GM19467 (cell line): ENCODE measurements around the gene TRIO.
A peak's percentile ranks its signal among the peaks of the same experiment; 100 is the strongest.

Experiments used
- ATAC-seq: cut with Tn5 transposase; IDR thresholded peaks from one replicate; pipeline ENCODE4 v1.9.1; 2021; ENCODE audit warnings: mild to moderate bottlenecking, moderate library complexity; ENCODE audit not compliant: unreplicated experiment

The TRIO gene

DNA sequence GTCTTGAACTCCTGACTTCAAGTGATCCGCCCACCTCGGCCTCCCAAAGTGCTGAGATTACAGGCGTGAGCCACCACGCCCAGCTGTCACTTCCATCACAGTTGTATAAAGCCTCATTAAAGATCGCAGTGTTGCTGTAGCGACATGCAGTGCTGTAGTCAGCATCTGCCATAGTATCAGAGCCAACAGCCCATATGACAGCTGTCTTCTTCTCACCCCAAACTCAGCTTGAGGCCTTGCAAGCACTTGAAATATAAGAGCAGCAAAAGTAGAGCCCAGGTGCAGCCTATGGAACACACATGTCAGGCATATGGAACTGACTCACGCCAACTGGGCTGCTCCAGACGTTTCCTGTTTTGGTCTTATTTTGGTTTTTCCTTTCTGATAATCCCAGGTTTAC lies 167.8 kb downstream of the TRIO start:
- ATAC-seq: no peak

DNA sequence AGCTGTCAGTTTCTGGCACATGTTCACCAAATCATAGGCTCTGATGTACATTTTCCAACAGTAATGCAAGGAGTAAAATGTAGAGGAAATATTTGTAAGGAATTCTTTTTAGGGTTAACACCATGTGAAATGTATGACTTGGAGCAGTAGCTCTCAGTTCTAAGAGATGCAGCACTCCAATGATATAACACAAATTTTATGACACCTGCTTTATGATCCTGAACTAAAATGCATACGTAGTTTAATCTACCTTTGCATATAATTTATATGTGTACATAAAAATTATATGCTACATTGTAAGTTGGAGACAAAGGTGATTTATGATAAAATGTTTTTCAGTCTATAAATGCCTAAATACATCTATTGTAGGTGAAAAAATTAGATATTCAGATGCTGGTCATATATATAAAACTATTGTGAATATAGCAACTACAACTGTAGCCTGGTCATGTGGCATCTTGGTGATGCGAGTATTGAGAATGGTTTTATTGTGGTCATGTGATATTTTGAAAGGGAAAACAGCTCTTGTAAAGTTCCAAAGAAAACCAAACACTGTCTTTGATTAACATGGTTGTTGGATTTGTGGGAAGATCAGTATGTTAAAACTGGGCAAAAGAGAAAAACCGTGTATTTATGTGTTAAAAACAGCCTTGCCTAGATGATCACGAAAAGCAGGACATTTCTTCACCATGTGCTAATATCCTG lies 171.0 kb downstream of the TRIO start:
- no peak for ATAC-seq

DNA sequence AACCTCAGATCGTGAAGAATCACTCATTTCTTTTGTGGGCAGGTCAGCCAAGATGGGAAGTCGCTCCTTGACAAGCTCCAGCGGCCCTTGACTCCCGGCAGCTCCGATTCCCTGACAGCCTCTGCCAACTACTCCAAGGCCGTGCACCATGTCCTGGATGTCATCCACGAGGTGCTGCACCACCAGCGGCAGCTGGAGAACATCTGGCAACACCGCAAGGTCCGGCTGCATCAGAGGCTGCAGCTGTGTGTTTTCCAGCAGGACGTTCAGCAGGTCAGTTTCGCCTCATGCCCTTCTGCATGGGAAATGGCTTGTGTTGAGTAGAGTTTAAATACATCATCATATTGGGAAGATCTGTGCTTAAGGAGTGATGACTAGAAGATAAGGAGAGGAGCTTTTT lies 173.3 kb downstream of the TRIO start:
- ATAC-seq: no peak

DNA sequence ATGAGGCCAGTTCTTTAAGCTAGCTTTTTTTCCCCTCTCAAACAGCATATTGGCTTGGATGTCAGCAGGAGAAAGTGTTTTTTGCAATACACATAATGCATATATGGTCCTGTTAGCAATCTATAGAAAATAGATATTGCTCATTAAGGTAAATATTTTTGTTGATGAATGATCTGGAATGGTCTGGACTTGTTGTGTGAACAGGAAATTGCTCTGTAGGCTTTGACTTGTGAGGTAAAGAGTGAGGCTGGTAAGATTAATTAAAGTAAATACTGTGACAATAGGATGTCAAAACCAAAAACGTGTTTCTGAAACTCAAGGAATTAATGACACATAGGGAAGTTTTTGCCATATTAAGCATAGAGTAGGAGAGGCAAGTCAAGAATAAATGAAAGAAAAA lies 176.0 kb downstream of the TRIO start:
- no peak for ATAC-seq

DNA sequence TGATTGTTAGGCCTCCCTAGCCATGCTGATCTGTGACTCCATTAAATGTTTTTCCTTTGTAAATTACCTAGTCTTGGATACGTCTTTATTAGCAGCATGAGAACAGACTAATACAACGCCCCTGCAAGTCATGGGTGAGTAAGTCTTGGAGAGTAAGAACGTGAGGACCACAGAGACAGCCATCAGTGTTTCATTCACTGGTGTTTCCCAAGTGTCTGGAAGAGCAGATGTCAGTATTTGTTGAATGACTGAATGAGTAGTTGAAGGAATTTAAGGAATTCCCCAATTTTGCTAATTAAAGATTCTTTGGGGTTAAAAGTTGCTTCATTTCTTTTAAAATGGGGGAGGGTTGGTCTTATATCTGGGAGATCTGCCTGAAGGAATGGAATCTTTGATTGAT lies 178.8 kb downstream of the TRIO start:
- no peak for ATAC-seq

DNA sequence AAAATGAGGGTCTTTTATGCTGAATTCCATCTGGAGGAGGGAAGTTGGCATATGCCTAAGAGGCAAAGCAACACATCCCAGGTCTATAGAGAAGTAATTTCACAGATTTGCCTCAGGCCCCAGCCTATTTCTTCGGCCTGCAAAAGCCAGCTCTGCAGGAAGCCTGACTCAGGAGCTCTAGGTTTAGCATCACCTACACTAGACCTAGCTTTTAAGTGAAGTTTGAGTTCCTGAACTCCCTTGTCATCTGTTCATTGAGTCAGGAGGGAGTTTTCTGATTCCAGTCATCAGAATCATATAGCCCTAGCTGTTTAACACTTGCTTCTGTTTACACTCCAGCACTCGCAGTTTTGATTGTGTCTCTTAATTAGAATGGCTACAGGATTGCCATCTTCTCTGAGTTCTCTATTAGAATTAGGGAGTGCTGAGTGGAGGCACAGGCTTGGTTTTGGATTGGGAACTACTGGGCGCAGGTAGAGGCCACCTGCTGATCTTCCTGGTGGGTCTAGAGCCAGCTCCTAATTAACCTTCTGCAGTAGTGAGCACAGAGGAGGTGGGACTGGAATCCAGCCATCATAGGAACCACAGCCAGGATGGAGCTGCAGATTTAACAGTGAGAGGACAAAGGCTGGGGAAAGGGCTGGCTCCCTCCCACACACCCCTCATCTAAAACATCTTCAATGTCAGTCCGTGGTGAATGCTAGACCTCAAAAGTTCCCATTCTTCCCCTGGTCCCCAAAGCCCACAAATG lies 179.5 kb downstream of the TRIO start:
- no peak for ATAC-seq

DNA sequence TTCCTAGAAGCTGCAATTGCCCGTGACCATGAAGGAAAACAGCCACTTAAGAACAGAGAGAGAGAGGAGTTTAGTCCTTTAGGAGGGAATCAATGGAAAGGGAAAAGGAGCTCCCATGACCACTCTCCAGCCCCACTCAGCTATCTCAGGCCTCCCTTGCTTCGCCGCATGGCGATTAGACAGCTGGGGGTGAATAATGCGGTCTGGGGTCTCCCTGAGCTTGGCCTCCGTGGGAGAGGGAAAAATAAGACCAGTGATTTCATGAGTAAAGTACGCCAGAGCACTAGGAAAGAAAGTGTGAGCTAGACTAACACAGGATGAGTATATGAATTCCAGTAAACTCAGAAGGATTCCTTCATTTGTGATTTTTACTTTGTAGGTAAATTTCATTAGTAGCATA lies 180.3 kb downstream of the TRIO start:
- ATAC-seq: no peak

DNA sequence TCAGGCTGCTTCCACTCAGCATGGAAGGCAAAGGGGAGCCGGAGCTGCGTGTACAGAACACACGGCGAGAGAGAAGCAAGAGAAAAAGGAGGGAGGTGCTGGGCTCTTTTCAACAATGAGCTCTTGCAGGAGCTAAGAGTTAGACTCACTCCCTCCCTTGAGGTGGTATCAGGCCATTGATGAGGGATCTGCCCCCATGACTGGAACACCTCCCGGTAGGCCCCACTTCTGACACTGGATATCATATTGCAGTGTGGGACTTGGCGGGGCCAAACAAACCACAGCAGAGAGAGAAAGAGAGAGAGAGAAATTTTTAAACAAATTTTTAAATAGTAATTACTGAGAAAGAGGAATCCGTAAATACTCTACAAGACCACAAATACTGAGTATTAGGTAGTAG lies 182.2 kb downstream of the TRIO start:
- no peak for ATAC-seq

DNA sequence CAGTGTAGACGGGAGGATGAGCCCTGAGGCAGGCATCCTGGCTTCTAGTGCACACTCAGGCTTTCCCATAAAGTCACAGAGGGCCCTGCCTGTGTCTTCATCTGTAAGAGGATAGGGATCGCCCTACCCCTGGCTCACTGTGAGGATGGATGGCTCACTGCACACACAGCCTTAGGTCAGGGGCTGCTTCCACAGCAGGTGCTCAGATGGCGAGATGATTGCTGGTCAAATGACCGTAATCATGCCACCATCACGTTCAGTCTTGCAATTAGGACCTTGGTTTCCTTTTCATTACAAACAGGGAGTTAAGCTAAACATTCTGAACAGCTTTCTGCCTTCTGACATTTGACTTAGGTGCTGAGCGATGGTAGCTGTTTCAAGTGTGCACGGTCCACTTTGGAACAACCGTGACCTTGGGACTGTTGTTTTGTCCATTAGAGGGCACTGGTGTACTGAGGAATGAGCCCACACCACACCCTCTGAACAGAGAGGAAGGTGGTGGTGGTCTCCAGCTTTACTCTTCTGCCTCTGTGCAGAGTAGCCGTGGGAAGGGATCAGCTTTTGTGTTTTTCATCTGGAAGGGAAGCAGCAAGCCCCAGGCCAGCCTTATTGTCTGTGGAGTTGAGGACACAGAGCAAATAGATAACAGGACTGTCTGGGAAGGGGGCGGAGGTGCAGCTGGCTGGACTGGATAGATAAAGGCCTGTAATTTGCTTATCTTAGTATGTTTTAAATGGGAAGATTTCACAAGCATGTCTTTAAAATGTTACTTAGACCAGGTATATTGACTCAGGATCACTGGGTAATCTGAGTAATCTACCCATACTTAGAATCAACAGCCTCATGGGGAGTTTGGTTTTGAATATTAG lies 183.1 kb downstream of the TRIO start:
- no peak for ATAC-seq

DNA sequence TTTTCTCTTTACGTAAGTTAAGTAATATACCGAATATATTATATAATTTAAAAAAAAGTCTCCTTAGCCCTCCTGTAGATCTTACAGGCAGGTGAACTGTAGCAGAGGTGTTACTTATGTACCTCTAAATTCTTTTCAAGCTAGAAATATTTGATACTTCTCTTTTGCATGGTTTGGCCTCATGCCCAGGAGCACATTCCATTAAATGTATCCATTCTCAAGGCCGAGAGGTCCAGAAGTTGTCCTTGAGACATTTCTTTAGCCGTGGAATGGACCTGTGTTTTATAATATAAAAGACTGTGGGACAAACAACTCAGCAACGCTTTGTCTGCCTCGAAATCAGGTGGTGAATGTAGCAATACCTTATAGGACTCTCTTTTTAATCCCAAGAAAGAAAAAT lies 184.5 kb downstream of the TRIO start:
- ATAC-seq: no peak

DNA sequence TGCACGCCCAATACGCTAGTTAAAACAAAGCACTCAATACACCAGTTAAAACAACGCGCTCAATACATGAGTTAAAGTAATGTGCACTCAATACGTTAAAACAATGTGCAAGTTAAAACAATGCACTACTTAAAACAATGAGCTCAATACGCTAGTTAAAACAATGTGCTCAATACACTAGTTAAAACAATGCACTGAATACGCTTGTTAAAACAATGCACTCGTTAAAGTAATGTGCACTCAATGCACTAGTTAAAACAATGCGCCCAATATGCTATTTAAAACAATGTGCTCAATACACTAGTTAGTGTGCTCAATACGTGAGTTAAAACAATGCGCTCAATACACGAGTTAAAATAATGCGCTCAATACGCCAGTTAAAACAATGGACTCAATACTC lies 185.0 kb downstream of the TRIO start:
- no peak for ATAC-seq

DNA sequence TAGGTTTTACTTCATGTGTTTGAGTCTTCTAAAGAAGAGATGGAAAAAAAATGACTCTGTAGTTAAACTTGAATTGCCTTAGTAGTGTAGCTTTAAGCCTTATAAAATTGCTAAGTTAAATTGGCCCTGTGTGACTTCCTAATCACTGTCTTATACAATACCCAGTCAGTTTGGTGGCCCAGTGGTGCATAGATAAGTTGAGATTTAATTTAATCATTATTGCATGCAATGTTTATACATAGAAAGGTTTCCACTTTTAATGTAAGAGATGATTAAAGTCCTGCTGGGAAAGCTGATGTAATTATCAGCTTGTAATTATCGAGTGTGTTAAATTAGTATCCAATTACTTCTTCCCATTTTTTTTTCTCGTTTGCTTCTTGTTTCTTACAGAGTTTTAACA lies 187.1 kb downstream of the TRIO start:
- no peak for ATAC-seq

DNA sequence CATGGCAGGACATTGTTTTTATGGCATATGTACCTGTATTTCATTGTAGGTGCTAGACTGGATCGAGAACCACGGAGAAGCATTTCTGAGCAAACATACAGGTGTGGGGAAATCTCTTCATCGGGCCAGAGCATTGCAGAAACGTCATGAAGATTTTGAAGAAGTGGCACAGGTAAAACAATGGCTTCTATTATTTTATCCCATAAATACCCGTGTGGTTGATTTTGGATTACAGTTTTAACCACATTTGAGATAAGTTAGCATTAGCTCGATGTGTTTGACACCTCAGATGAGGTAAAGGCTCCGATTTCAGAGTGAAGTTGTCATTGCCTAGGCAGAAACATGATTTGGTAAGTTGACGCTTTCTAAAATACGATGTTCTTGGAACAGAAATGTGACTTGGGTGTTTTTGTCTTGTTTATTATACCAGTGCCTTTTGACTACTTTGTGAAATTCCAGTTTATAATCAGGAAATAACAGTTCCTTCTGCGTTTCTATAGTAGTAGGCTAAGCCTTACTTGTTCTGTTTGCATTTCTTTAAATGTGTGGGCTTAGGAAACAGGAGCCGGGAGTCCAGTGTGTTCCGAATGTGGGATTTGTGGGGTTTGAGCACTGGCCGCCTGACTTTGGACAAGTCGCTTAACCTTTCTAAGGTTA lies 187.7 kb downstream of the TRIO start:
- no peak for ATAC-seq

DNA sequence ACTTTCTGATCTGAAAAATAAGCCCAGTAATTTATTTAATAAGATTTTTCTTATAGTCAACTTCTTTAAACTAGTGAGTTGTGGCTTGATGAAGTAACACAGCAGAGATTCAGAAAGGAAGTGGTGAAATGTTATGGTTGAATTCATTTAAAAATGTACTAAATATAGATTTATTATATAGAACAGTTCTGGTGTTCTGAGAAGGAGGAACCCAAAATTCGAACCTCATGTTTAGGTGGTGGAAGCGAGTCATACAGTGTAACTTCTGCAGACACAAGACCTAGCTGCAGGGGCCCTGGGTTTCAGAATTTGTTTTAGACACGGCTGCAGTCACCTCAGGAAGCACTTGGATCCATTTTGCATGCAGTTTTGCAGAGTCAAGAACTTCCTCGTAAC lies 188.2 kb downstream of the TRIO start:
- ATAC-seq: peak; percentile 54

DNA sequence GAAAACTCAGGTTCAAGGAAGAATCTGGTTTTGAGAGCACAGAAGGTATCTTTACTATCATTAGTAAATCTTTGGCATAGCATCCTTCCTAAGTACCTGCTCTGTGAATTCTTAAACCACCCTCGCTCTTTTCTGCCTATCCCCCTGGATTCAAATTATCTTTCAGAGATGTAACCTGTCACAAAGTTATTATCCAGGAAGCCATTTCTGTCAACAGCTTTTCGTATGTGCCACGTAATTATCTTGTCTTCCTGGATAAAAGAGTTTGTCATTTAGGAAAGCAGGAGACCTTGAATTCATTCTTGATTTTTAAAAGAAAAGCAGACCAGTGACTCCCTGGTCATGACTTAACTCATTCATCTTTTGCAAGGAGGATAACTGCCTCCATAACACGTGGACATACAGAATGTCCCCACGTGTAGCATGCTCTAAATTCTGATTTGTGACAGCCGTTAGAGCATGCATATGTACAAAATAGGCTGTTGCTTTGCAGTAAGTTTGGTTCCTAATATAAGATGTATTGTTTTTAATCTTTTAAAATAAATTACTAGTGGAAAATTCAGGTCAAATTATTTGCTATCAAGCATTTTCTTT lies 189.0 kb downstream of the TRIO start:
- ATAC-seq: no peak

DNA sequence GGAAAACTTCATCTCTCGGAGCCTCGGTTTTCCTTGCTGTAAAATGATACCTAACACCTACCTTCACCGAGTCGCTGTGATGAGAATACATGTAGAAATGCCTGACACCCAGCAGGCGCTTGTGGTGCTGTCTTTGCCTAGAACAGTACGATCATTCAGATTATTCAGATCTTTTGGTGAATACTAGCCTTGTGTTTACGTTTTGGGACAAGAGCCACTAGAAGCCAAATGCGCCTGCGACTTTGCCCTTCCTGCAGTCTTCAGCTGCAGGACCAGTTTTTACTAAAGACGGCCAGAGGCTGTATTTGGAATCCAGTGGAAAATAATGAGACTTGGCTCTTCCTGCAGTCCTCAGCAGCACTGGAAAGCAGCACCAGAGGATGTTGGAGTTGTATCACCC lies 189.6 kb downstream of the TRIO start:
- ATAC-seq: no peak

DNA sequence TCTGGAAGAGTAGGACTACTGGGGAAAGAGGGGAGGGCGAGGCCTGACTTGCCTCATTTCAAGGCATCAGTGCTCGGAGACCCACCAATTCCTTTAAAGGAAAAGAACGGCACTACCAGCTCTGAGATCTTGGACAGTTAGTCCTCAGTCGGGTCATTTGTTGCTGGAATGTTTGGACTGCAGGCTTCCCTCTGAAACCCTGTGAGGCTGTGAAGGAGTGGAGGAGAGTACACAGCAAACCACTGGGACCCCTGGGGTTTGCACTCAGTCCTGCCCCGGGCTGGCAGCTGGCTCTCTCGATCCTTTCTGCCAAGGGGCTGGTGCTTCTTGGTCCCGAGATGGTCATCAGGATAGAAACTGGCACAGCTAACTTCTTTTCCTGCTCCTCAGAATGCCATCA lies 194.5 kb downstream of the TRIO start:
- no peak for ATAC-seq

DNA sequence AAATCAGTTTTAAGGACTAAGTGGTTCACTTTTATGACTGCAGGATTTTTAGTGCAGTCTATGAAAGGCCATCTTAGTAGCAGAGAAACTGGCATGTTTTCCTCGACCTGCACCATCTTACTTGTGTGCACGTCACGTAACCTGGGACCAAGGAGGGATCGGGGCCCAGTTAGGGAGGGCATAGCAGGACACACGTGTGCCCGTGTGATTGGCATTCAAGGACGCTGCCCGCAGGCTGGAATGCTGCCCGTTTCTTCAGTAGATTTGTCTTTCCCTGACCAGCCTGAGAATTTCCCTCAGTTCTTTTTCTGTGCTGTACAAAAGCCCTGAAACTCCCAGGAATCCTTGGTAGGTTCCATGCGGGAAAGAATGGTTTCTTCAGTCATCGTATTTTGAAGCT lies 196.3 kb downstream of the TRIO start:
- no peak for ATAC-seq

DNA sequence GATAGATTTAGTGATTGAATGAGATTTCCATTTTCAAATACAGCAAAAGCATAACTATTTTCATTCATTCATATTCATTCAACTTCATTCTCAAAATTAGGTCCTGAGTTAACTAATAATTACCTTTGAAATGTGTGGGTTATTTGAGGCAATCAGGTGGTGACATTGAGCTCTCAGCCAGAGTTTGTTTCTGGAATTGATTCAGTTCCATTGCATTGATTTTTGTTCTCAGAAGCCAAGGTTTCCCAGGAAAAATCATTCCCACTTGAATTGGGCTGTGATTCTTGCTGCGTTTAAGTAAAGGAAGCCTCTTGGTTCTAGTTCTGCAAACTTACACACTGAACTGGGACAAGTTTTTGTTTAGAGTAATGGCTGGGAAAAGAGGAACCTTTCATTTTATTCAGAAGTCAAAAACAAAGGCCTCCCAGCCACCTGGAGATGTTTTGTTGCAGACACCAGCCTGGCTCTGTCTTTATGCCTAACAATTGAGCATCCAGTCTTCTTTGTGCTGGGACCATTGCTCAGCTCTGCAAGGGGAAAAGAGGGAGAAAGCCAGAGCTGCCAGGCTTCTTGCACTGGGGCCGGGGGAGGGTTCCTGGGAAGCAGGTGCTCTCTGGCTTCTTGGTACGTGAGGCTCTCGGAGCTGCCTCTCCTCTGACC lies 198.6 kb downstream of the TRIO start:
- ATAC-seq: no peak

DNA sequence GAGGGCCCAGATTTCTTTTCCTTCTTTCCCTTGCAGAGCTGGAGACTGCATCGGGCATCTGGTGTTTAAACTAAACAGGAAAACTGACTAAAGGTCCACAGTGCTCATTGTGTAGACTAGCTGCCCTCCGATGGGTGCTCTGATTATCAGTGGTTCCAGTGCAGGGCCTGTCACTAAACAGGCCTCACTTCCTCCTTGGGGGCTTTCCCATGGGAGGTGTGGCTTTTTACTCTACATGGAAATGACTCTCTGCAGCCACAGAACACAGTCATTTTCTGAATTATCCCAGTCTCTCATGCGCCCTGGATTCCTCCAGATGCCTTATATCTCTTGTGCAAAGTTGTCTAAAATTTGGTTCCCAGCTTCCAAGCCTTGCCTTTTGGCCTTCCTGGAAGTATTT lies 199.2 kb downstream of the TRIO start:
- ATAC-seq: peak; percentile 94
